22Rv1 (cell line): ENCODE results near the gene PRKAA1.

Experiments
- ZFX ChIP-seq: fragments of 450-650 bp; IDR thresholded peaks from 2 replicates; pipeline ENCODE4 v1.6.1; 2017; ENCODE audit warnings: antibody characterized with exemption, borderline replicate concordance
- TF ChIP-seq, protein P1 (sequence below): fragments of 450-650 bp; IDR thresholded peaks from 2 replicates; pipeline ENCODE4 v1.5.1; 2017; ENCODE audit warnings: mild to moderate bottlenecking

DNA sequence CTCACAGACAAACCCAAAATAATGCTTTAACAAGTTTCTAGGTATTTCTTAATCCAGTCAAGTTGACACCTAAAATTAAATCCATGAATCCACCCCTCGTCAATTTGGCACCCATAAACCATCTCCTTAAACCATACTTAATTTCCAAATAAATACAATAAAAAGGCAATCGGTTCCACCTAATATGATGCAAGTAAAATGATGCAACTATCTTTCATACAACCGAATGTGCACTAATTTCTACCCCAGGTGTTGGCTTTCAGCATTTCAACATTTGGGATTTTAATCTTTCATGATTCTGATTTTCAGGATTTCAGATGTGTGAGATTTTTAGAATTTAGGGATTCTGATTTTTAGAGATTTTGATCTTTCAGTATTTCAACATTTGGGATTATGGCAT lies 17.3 kb downstream of the PRKAA1 start:
- TF ChIP-seq, protein P1, sequence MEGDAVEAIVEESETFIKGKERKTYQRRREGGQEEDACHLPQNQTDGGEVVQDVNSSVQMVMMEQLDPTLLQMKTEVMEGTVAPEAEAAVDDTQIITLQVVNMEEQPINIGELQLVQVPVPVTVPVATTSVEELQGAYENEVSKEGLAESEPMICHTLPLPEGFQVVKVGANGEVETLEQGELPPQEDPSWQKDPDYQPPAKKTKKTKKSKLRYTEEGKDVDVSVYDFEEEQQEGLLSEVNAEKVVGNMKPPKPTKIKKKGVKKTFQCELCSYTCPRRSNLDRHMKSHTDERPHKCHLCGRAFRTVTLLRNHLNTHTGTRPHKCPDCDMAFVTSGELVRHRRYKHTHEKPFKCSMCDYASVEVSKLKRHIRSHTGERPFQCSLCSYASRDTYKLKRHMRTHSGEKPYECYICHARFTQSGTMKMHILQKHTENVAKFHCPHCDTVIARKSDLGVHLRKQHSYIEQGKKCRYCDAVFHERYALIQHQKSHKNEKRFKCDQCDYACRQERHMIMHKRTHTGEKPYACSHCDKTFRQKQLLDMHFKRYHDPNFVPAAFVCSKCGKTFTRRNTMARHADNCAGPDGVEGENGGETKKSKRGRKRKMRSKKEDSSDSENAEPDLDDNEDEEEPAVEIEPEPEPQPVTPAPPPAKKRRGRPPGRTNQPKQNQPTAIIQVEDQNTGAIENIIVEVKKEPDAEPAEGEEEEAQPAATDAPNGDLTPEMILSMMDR, result no peak
- no peak for TF ChIP-seq ZFX
